GM19099 (cell line): ENCODE results near the gene C1orf226.

ENCODE experiments used
- POLR2A ChIP-seq: IDR thresholded peaks from 3 replicates; pipeline ENCODE4 v1.6.1; 2011; ENCODE audit warnings: low read depth; ENCODE audit not compliant: insufficient read length; ENCODE audit errors: extremely low read depth

The C1orf226 gene

DNA sequence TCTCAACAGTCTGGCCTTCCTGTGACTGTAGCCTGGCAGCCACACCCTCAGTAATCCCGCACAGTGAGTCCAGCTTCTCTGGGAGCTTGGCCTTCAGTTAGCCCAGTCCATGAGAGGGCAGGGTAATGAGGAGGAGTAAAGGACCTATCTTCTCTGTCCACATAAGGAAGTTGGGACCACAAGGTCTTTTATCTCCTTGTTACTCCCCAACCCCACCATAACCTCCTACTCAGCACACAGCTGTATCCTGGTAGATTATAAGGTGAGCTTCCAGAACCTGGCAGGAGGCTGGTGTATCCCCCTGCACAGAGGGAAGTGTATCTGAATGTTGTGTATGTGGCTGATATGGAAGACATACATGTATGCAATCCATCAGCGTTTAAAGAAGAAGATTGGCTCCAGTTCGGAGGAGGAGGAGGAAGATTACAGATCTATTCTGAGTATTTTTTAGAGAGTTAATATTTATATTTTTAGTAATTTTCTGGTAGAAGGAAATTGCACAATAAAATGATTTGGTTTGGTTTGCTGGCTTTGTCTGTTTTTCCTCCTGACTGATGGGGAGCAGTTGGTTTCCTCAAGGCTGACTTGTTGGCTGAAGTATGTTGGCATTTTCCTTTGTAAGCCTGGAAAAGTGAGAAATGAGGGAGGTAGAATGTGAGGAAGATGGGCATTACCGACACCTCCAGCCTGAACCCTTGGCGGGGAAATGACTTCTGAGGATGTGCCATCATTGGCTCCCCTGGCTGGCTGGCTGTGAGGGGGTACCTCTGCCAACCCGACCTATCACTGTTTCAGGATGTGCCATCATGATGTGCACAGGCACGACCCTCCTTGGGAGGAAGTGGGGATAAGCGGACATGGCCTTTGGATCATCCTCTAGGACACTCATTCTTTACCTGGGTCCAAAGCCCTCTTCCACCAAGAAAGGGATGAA lies 5.0 kb downstream of the C1orf226 start:
- TF ChIP-seq POLR2A, result no peak

DNA sequence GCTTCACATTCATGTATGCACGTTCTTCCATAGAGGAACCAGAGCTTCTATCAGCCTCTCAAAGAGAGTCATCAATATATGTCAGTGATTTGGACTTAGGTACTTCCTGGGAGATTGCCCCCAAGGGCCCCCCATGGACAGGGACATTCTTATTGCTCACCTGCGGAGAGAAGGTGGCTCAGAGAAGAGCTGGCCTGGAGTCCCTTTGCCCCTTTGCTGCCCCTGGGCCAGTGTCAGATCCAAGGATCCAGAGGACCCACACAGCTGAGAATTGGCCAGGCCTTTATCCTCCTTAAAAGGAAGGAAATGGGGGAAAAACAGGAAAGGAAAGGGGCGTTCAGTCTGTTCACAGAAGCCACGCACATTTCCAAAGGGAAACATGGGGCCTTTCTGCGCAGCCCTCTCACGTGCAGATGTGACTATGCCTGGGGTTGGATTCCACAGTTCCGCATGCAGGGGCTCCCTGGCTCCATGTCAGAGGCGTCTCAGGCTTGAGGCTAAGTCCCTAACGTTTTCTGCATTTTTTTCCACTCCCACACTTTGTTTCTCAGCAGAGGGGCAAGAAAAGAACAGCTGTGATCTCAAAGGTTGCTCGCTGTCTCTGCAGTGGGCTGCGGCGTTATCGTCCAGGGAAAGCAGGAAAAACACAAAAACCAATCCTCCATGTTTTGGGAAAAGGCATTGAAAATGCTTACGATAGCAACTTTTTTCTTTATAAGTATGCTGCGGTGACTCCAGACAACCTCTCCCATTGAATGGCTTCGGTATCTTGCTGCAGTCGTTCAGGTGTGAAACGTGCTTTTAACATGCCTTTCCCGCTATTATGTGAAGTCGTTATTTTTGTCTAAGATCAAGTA lies 5.9 kb downstream of the C1orf226 start:
- no peak for TF ChIP-seq POLR2A

DNA sequence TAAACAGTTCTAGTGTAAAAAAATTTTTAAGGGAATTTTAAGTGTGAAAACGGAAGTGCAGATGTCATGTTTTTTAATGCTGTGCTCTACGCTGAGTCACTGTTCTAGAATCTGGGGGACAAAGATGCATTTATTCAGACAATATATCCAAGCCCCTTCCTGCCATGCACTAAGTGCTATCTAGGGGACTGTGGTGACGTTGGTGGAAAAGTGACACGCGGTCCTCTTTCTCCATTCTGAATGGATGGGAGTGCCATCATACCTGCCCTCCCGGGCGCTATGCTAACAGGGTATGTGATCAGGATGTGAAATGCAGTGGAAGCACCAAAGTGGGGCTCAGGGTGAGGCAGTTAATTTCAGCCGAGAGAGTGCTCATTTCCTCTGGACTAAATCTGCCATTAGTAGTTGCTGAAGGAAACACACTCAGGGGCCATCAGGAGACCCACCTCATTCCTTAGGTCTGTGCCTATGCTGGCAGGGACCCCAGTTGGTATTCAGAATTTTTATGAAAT lies 6.6 kb downstream of the C1orf226 start:
- TF ChIP-seq POLR2A, result no peak

DNA sequence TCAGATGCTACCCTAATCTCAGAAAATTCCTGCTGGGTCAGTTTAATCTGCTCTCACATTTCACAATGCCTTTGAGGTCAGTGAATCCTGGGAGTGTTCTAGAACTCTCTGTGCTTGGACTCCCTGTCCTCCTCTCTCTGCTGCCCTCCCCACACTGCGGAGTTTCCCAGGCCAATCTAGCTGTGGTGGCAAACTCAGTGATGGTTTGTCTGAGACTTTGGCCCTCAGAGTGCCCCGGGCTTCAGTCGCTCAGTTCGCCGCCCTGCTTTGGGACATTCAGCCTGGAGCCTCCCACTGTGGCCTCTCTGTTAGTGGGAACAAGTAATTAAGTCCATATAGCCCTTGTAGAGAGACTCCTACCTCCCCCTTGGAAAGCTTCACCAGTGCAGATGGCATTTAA lies 7.1 kb downstream of the C1orf226 start:
- no peak for TF ChIP-seq POLR2A

DNA sequence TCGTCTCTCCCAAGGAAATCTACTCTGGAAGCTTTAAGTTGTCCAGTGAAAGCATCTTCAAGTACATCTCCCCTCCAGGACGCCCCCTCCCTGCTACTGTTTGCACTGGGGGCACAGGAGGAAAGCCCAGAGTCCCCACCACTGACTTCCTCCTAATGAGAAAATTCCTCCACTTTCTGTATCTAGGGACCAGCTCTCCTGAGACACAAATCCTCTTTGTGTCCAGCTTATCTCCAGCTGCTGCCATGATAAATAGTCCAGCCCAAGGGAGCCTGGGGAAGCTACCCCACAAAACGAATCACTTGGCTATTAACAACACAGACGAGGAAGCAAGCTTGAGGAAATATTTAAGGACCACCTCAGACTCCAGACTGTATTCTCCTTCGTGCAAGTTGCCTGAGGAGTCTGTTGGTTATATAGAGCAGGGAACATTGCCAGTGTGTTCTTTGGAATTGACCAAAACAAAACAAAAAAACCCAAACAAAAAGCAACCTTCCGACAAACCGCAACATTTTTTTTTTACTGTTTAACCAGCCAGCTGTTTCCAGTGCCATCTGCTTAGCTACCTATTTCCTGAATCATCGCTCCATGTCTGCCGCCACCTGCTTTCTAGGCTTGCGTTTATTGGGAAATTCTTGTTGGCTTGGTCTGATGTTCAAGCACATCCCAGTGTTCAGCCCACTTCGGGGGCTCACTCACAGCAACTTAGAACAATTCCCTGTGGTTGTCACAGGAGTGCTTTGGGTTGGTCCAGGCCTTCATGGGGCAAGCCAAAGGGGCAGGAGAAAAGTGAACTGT lies 7.7 kb downstream of the C1orf226 start:
- no peak for TF ChIP-seq POLR2A

DNA sequence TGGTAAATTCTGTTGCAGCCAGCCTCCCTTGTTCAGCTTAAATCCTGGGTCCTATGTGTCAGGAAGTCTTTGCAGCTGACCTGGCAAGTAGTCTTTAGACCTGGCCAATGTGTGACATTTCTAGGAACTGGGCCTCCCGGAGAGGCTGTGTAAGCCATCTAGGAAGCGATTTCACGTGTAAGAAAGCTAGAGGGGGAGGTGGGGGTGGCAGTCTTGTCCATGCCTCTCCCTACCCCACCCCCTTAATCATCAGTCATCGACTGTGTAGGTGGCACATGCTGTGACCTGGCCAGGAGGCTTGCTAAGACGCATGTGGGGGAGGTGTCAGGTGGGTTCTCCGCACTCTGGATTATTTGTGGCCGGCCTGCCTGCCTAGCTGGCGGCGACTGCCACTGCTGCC lies 8.4 kb downstream of the C1orf226 start:
- TF ChIP-seq POLR2A, result no peak

DNA sequence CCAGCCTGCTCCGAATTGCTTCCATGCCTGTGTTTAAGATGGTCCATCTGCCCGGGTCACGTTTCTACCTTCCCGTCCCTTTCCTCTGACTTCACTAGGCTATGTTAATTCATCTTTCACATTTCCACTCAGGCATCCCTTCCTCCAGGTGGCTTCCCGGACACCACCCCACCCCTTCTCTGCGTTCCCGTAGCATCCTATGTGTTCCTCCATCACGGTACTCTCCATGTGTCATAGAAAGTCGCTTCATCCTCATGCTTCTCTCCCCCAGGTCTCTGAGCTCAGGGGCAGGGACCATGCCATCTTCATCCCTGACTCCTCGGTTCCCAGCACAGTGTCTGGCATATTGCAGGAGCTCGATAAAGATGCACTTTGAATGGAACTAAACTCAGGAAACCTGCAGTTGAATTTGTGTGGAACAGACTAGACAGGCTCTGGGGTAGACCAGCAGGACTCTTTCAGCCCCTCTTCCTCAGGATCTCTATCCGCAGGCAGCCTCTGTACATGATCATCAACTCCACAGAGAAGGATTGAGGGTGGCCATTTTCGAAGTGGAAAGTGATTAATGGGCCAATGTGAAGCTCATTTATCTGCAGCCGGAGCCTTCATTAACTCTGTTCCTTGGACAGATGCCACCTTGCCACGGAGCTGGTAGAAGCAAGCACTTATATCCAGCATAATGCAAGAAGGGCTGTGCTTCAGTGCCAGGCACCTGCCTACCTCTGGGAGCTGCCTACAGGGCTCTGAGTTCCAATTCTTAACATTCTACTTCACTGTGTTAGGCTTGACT lies 9.1 kb downstream of the C1orf226 start:
- no peak for TF ChIP-seq POLR2A

DNA sequence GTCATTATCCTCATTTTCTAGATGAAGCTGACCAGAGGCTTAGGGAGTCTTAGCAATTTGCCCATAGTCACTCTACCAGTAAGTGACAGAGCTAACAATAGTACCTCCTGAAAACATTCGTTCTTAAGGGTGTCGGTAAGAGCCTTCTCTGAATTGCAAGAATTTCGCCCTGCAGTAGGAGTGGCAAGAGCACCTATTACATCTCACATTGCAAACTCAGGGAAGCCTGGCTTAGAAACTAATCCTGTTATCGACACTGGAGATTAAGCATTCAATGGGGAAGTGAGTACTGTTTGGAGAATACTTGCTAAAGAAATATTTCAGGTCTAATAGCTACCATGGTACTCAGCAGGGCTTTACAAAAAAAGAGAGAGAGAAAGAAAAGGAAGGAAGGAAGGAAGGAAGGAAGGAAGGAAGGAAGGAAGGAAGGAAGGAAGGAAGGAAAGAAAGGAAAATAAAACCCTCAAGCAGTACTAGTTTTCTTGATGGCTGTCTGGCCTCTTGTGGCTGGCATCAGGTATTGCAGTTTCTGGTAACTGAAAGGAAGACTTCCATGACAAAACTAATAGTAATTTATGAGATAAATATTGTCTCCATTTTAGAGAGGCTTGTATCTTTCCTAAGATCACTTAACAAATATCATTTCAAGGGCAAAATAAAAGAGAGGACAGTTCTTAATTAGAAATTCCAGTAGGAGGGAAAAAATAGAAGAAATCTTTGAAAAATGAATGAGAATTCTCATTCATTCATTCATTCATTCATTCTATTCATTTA lies 10.4 kb downstream of the C1orf226 start:
- TF ChIP-seq POLR2A, result no peak

DNA sequence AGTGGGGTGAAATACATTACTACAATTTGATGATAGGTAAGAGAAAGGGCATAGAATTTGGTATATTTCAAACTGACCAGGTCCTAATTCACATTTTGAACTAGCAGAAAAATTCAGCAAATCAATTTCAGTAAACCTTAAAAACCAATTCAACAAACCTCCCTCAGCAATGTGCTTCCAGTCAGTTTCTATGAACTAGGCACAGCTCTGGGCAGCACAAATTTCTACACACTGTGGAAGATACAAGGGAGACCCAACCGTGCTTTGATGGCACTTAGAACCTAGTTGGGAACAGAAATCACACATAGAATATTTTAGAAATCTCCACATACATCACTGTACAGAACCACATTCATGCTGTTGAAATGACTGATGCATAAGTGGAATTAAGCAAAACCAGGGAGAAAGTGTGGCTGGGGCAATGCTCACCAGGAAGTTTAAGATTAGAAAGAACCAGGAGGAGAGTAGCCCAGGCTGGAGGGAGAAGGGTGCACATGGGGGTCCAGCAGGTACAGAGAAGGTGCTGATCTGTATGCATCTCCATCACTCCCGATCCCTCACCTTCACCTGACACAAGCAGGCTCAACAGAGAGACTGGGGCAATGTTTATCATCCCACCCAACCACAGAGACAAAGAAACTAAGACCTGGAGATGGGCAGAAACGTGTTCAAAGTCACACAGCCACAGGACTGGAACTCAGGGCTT lies 14.8 kb downstream of the C1orf226 start:
- no peak for TF ChIP-seq POLR2A

DNA sequence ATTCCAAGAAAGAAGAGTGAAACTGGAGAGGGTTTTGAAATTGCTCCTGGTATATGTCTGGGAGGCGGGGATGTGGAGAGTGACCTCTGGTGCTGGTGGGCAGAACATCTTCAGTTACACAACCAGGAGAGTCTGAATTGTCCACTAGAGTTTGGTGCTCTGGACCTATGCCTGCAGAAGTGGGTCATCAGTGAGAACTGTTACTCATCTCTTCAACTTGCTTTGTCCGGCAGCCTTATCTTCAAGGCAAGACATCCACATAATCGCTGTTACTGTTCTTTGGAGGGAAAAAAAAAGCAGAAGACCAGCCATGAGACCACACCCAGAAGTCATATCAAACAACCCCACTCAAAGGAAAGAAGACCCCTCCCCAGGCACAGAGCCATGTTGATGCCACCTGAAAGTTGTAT lies 15.5 kb downstream of the C1orf226 start:
- TF ChIP-seq POLR2A, result no peak

DNA sequence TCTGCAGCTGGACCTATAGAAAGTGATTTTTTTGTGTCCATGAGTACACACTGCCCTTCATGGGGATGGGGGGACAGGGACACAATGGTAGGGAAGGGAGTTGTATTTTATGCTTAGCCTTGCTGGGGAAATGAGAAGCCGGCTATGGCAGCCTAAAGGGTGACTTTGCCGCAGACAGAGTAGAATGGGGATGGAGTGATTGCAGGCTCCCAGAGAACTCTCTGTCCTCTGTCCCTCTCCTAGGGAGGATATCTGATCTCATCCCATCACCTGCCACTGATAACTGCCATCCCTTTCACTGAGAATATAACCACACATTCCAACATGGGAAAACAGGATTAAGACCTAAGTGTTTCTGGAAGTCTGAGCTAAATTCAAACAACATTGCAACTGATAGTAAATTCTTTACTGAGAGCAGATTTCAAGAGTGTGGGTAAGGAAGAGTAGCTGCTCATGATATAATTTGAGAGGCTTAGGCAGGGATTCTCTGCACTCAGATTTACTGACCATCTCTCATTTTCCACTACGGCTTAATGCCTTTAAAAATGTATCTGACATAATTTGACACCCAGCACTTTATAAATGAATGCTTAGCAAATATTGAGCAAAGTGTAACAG lies 16.5 kb downstream of the C1orf226 start:
- TF ChIP-seq POLR2A, result no peak

DNA sequence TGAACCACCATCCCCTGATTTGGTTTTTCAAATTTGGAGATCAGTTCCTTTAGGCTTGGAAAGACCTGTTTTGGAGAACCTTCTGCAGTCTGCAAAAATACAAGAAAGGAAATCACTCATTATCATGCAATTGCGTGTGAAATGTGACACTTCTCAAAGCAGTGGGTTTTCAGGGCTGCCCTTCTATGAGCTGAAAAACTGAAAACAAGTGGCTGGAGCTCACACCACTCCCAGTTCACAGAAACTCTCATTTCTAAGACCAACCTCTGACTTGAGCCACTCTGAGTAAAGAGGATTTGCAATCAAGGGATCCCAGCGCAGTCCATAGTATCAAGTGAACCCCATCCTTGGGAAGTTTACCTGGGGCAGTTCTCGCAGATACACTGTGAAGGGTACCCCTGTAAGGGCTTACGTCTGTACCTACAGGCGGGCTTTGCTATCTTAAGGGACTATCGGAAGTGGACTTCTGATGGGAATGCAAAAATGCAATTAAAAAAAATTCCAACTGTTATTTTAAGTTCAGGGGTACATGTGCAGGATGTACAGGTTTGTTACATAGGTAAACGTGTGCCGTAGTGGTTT lies 17.6 kb downstream of the C1orf226 start:
- no peak for TF ChIP-seq POLR2A

DNA sequence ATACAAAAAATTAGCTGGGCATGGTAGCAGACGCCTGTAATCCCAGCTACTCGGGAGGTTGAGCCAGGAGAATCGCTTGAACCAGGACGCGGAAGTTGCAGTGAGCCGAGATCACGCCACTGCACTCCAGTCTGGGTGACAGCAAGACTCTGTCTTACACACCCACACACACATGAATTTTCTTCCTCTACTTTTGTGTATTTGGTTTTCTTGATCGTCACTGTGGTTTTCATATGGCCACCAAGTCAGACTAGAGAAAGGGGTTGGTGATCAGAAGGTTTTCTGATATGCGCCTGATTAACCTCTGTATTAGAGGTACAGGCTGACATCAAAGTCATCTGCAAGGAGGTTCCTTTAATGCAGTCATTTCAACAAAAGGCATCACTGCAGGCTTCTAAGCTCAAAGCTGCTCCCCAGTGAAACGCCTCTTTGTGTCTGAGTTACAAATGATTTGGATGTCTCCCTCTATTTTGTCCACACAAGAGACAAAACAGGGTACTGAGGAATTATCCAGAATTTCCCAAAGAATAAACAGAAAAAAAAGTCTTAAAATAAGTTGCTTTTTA lies 19.3 kb downstream of the C1orf226 start:
- no peak for TF ChIP-seq POLR2A
